Lower leg skin (tissue), 3 donors: ENCODE data around the gene SELENOP.

Experiments
- CTCF ChIP-seq, 3 donors: fragments of 450-650 bp; IDR thresholded peaks; one replicate each; pipeline ENCODE4 v1.5.1; 2016; ENCODE audit warnings: antibody characterized with exemption in 3 of 3, mild to moderate bottlenecking in 3 of 3, moderate library complexity in 2 of 3
- POLR2A ChIP-seq, 2 donors: fragments of 450-650 bp; IDR thresholded peaks; one replicate each; pipeline ENCODE4 v1.6.1; 2016 to 2017; ENCODE audit warnings: antibody characterized with exemption in 2 of 2, mild to moderate bottlenecking in 1 of 2, moderate library complexity in 1 of 2

- TF ChIP-seq CTCF (IDR thresholded peaks at IDR 0.05) (no peak), POLR2A (IDR thresholded peaks at IDR 0.05) (no peak)
These were observed 36.9 kb upstream of the SELENOP start for GRCh38 chr5:42848545-42848944.
